ENCODE measurements around the gene GALNT4.
A peak's percentile ranks its signal among the peaks of the same experiment; 100 is the strongest.

The GALNT4 gene

DNA sequence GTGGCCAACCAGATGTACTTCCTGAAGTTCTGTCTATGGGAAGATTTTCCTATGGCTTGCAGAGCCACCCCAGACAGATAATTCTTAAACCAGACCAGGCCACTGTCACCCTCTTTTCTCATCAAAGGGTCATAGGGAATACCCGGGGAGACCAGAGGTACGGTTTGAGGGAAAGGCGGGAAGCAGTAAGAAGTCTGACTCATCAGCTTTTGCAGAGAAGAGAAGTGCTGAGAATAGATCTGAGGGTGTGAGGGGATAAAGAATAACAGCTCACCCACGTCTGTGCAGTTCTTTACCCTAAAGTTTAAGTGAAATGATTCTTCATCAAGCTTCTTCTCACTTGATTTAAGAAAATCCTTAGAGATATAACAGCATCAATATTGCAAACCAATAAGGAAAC, 22.5 kb upstream of the GALNT4 start:
- DNase-seq, result no peak
- no peaks in the 10 kb centered on the region for H3K27me3 ChIP-seq (ENCODE audit: insufficient read depth, low read depth, severe bottlenecking)

DNA sequence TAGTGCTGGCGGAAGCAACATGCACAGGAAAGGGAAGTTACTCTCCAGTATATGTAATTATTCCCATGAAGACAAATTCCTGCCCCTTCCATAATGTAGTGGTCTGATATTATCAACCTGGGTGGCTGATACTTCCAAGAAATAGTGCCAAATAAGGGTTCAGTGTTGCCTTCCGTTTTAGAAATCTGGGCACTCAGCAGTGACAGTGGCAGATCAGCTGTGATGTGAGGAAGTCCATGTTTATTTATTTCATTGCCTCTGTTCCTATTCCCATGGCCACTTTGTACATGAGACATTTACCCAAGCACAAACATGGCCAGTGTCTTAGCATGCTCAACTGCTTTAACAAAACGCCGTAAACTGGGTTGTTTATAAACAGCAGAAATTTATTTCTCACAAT, 21.6 kb upstream of the GALNT4 start:
- no peak overlapping the region for H3K4me3 ChIP-seq (ENCODE audit: low read depth, low read length)
- TF ChIP-seq, protein P1, sequence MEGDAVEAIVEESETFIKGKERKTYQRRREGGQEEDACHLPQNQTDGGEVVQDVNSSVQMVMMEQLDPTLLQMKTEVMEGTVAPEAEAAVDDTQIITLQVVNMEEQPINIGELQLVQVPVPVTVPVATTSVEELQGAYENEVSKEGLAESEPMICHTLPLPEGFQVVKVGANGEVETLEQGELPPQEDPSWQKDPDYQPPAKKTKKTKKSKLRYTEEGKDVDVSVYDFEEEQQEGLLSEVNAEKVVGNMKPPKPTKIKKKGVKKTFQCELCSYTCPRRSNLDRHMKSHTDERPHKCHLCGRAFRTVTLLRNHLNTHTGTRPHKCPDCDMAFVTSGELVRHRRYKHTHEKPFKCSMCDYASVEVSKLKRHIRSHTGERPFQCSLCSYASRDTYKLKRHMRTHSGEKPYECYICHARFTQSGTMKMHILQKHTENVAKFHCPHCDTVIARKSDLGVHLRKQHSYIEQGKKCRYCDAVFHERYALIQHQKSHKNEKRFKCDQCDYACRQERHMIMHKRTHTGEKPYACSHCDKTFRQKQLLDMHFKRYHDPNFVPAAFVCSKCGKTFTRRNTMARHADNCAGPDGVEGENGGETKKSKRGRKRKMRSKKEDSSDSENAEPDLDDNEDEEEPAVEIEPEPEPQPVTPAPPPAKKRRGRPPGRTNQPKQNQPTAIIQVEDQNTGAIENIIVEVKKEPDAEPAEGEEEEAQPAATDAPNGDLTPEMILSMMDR (IDR thresholded peaks at IDR 0.05; ENCODE audit: low read depth, low read length), result no peak
- H3K9me3 ChIP-seq (ENCODE audit: severe bottlenecking), result no peaks in the 10 kb centered on the region
- H3K27me3 ChIP-seq (ENCODE audit: insufficient read depth, low read depth, severe bottlenecking), result no peaks in the 10 kb centered on the region
- no peak for DNase-seq
- no peaks in the 10 kb centered on the region for H3K36me3 ChIP-seq
- peak overlapping the region; percentile 88; the same call in 1 of the 2 replicates for H3K27ac ChIP-seq

More for the DNA sequence above, 22.5 kb upstream of the GALNT4 start:
- TF ChIP-seq, protein P1 (IDR thresholded peaks at IDR 0.05; ENCODE audit: low read depth, low read length), result no peak
- Histone ChIP-seq H3K27ac (no peak overlapping the region), H3K36me3 (no peaks in the 10 kb centered on the region), H3K4me3 (ENCODE audit: low read depth, low read length) (no peak overlapping the region), H3K9me3 (ENCODE audit: severe bottlenecking) (no peaks in the 10 kb centered on the region)

GRCh38 chr12:89544681-89545184, 20.1 kb upstream of the GALNT4 start:
- no peaks in the 10 kb centered on the region for H3K36me3 ChIP-seq
- no peak overlapping the region; the same call in 1 of the 2 replicates for H3K4me3 ChIP-seq (ENCODE audit: low read depth, low read length)
- TF ChIP-seq, protein P1 (IDR thresholded peaks at IDR 0.05; ENCODE audit: low read depth, low read length), result no peak
- H3K9me3 ChIP-seq (ENCODE audit: severe bottlenecking), result no peaks in the 10 kb centered on the region
- H3K27ac ChIP-seq, result peak overlapping the region; percentile 88
- no peaks in the 10 kb centered on the region for H3K27me3 ChIP-seq (ENCODE audit: insufficient read depth, low read depth, severe bottlenecking)
- peak; percentile 90 for DNase-seq

GRCh38 chr12:89544022-89544421, 19.4 kb upstream of the GALNT4 start:
- no peak overlapping the region for H3K4me3 ChIP-seq (ENCODE audit: low read depth, low read length)
- peak; percentile 19 for DNase-seq
- H3K27ac ChIP-seq, result peak overlapping the region; percentile 88
- no peaks in the 10 kb centered on the region for H3K36me3 ChIP-seq
- no peaks in the 10 kb centered on the region for H3K9me3 ChIP-seq (ENCODE audit: severe bottlenecking)
- TF ChIP-seq, protein P1 (IDR thresholded peaks at IDR 0.05; ENCODE audit: low read depth, low read length), result no peak
- H3K27me3 ChIP-seq (ENCODE audit: insufficient read depth, low read depth, severe bottlenecking), result no peaks in the 10 kb centered on the region

GRCh38 chr12:89542912-89543592, 18.5 kb upstream of the GALNT4 start:
- H3K27me3 ChIP-seq (ENCODE audit: insufficient read depth, low read depth, severe bottlenecking), result no peaks in the 10 kb centered on the region
- TF ChIP-seq, protein P1 (IDR thresholded peaks at IDR 0.05; ENCODE audit: low read depth, low read length), result peak; percentile 84
- DNase-seq, result peak; percentile 79
- H3K36me3 ChIP-seq, result no peaks in the 10 kb centered on the region
- no peak overlapping the region for H3K4me3 ChIP-seq (ENCODE audit: low read depth, low read length)
- H3K27ac ChIP-seq, result peak overlapping the region; percentile 88
- no peaks in the 10 kb centered on the region for H3K9me3 ChIP-seq (ENCODE audit: severe bottlenecking)
